K562 (cell line): ENCODE data around the gene TRIM27. TPM values are rescaled to one million over a fixed set of nuclear protein-coding genes. Genes with fewer than 3 reads are reported as not detected.

ENCODE experiments used
- BCOR ChIP-seq: fragments of 450-650 bp; IDR thresholded peaks from 2 replicates; pipeline ENCODE4 v1.6.1; 2016
- BHLHE40 ChIP-seq: IDR thresholded peaks from 2 replicates; pipeline ENCODE4 v1.6.1; 2011; ENCODE audit warnings: low read length, improper control_type of control experiment
- DLX4 ChIP-seq: fragments of 250-450 bp; sonication (Bioruptor Pico); IDR thresholded peaks from 2 replicates; pipeline ENCODE4 v1.6.1; 2021; ENCODE audit warnings: mild to moderate bottlenecking
- ESRRB ChIP-seq: fragments of 250-450 bp; sonication (Bioruptor Pico); IDR thresholded peaks from 2 replicates; pipeline ENCODE4 v1.5.0; 2020; ENCODE audit warnings: mild to moderate bottlenecking, moderate library complexity, borderline replicate concordance
- FOS ChIP-seq: IDR thresholded peaks from 3 replicates; pipeline ENCODE4 v1.6.1; 2011; ENCODE audit not compliant: insufficient read length; ENCODE audit errors: extremely low read depth
- GMEB1 ChIP-seq: fragments of 250-450 bp; sonication (Bioruptor Pico); IDR thresholded peaks from 2 replicates; pipeline ENCODE4 v1.4.0; 2020; ENCODE audit warnings: mild to moderate bottlenecking
- HMGXB4 ChIP-seq: sonication (generic); formaldehyde crosslinking; IDR thresholded peaks from 2 replicates; pipeline ENCODE4 v1.8.1; 2023; ENCODE audit warnings: mild to moderate bottlenecking, missing genetic modification reagents
- MBD1 ChIP-seq: fragments of 250-450 bp; sonication (Bioruptor Pico); IDR thresholded peaks from 2 replicates; pipeline ENCODE4 v1.8.0; 2022; ENCODE audit warnings: inconsistent platforms
- MNT ChIP-seq, 2 experiments: fragments of 450-650 bp; conservative IDR thresholded peaks; 2 replicates each; pipeline ENCODE4 v1.6.1; 2017; ENCODE audit warnings: mild to moderate bottlenecking in 2 of 2, moderate library complexity in 2 of 2
- NCOA6 ChIP-seq: fragments of 450-650 bp; IDR thresholded peaks from 2 replicates; pipeline ENCODE4 v1.6.1; 2017; ENCODE audit warnings: mild to moderate bottlenecking
- POLR2B ChIP-seq: fragments of 450-650 bp; IDR thresholded peaks from 2 replicates; pipeline ENCODE4 v1.6.1; 2018; ENCODE audit warnings: low read depth; ENCODE audit not compliant: partially characterized antibody
- SRSF7 ChIP-seq: fragments of 200-400 bp; formaldehyde crosslinking; optimal IDR thresholded peaks from 2 replicates; pipeline ENCODE3; 2017; ENCODE audit warnings: mild to moderate bottlenecking, low read depth, low read length
- TCF7L2 ChIP-seq: fragments of 150-350 bp; IDR thresholded peaks from 2 replicates; pipeline ENCODE4 v1.6.1; 2016; ENCODE audit warnings: low read depth, mild to moderate bottlenecking, low read length, moderate library complexity
- ZFP91 ChIP-seq: sonication (generic); formaldehyde crosslinking; IDR thresholded peaks from 2 replicates; pipeline ENCODE4 v1.8.0; 2022; ENCODE audit warnings: mild to moderate bottlenecking, missing genetic modification reagents
- ZSCAN32 ChIP-seq: fragments of 450-650 bp; formaldehyde crosslinking; IDR thresholded peaks from 2 replicates; pipeline ENCODE4 v1.4.0; 2020; ENCODE audit warnings: mild to moderate bottlenecking, moderate library complexity
- polyA plus RNA-seq, 8 experiments: library from polyadenylated mRNA; depleted of rRNA in 4 of 8; stranded (reverse) in 5 of 8; unstranded in 3 of 8; fragments of >200 nt; fragmentation: Nextera tagmentation in 2 of 8; fragmentation: Illumina TruSeq in 1 of 8; extraction: Ambion mirVana in 2 of 8; extraction: Trizol in 1 of 8; gene quantifications; 2 replicates each; pipeline versions ENCODE4 v1.2.1 to v1.2.3, GENCODE V29; 2011 to 2014; ENCODE audit warnings: inconsistent platforms in 1 of 8, missing spikeins in 1 of 8
- total RNA-seq, 7 experiments: library from RNA; depleted of rRNA in 6 of 7; stranded (reverse); fragments of >200 nt in 6 of 7; fragmentation: Illumina TruSeq in 2 of 7; extraction: Trizol in 2 of 7; gene quantifications; 2 replicates each; pipeline versions ENCODE4 v1.2.1 to v1.2.3, GENCODE V29; 2011 to 2021; ENCODE audit warnings: low replicate concordance in 1 of 7
- TF ChIP-seq, protein P1 (sequence below): fragments of 250-450 bp; sonication (Bioruptor Pico); IDR thresholded peaks from 2 replicates; pipeline ENCODE4 v1.9.0; 2021; ENCODE audit warnings: mild to moderate bottlenecking
- TF ChIP-seq, protein P2 (sequence below): sonication (generic); formaldehyde crosslinking; IDR thresholded peaks from 2 replicates; pipeline ENCODE4 v1.8.0; 2022; ENCODE audit warnings: missing genetic modification reagents, mild to moderate bottlenecking, moderate library complexity, borderline replicate concordance

The TRIM27 gene
- total and polyA plus RNA-seq, 9 of the 15 experiments (the other 6 are each of a cell fraction or from before 2014, with no cell fraction given) = 37.7 to 235 (median 122) TPM

GRCh38 chr6:28863604-28864325, 60.0 kb downstream of the TRIM27 start (continued):
- TF ChIP-seq SRSF7 (no peak), POLR2B (no peak), NCOA6 (peak; percentile 64), DLX4 (no peak), GMEB1 (CRISPR knock-in tag) (no peak), BCOR (0 out of 2 replicates have a peak, but pooled peaks have one; percentile 31), BHLHE40 (peak; percentile 77), MNT (conservative IDR thresholded peaks at IDR 0.05) (peak; percentile 91 to 94), ZSCAN32 (CRISPR knock-in tag) (no peak), TCF7L2 (no peak), HMGXB4 (CRISPR knock-in tag) (peak; percentile 98), FOS (no peak), MBD1 (CRISPR knock-in tag) (no peak), ESRRB (CRISPR knock-in tag) (no peak), ZFP91 (CRISPR knock-in tag) (no peak)
- TF ChIP-seq, protein P1, sequence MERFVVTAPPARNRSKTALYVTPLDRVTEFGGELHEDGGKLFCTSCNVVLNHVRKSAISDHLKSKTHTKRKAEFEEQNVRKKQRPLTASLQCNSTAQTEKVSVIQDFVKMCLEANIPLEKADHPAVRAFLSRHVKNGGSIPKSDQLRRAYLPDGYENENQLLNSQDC (CRISPR knock-in tag) = 0 out of 2 replicates have a peak, but pooled peaks have one; percentile 17
- TF ChIP-seq, protein P2, sequence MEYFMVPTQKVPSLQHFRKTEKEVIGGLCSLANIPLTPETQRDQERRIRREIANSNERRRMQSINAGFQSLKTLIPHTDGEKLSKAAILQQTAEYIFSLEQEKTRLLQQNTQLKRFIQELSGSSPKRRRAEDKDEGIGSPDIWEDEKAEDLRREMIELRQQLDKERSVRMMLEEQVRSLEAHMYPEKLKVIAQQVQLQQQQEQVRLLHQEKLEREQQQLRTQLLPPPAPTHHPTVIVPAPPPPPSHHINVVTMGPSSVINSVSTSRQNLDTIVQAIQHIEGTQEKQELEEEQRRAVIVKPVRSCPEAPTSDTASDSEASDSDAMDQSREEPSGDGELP (CRISPR knock-in tag) = peak; percentile 53; the same call in 1 of the 2 replicates
